Gastrocnemius medialis (tissue), 4 donors: ENCODE measurements around the gene SLC5A10. TPM values are rescaled to one million over a fixed set of nuclear protein-coding genes. Genes with fewer than 3 reads are reported as not detected.
"Not testable (repeated sequence)": the region's sequence is repeated elsewhere in the genome, so short reads cannot be mapped to it uniquely, and the experiment has no call there.

ENCODE experiments used
- ATAC-seq, 2 donors: fragments of 150-250 bp; one replicate each; pipeline ENCODE4 v1.9.1; 2016
- DNase-seq, 2 donors: peaks; one replicate each; pipeline ENCODE4 v3.0.0-alpha.2; 2019
- H3K27ac ChIP-seq, 4 donors: fragments of 200-600 bp; sonication (generic); 1 replicate in 1 of 4; 2 replicates in 3 of 4; pipeline ENCODE4 v1.5.1; 2016 to 2018; ENCODE audit warnings: mild to moderate bottlenecking in 2 of 4, moderate library complexity in 1 of 4
- H3K27me3 ChIP-seq, 3 donors: fragments of 200-600 bp; sonication (generic) in 2 of 3; 1 replicate in 1 of 3; 2 replicates in 2 of 3; pipeline versions ENCODE4 v1.5.1 to v1.6.0; 2016 to 2019; ENCODE audit warnings: mild to moderate bottlenecking in 1 of 3, moderate library complexity in 1 of 3
- H3K36me3 ChIP-seq, 2 donors: fragments of 200-600 bp; sonication (generic) in 1 of 2; one replicate each; pipeline ENCODE4 v1.5.1; 2017 to 2018
- H3K4me1 ChIP-seq, 2 donors: fragments of 200-600 bp; sonication (generic) in 1 of 2; one replicate each; pipeline ENCODE4 v1.5.1; 2016 to 2017; ENCODE audit warnings: mild to moderate bottlenecking in 2 of 2
- H3K4me3 ChIP-seq, 4 donors: fragments of 200-600 bp; sonication (generic) in 3 of 4; 1 replicate in 1 of 4; 2 replicates in 3 of 4; pipeline ENCODE4 v1.5.1; 2016 to 2019; ENCODE audit warnings: mild to moderate bottlenecking in 2 of 4
- H3K9me3 ChIP-seq, 3 donors: fragments of 200-600 bp; sonication (generic) in 2 of 3; 1 replicate in 1 of 3; 2 replicates in 2 of 3; pipeline ENCODE4 v1.5.1; 2016 to 2019
- CTCF ChIP-seq, 5 experiments: fragments of 450-650 bp in 3 of 5; fragments of 200-600 bp in 2 of 5; sonication (generic) in 2 of 5; IDR thresholded peaks in 4 of 5; conservative IDR thresholded peaks in 1 of 5; 1 replicate in 4 of 5; 2 replicates in 1 of 5; pipeline ENCODE4 v1.5.1; 2016 to 2019; ENCODE audit warnings: antibody characterized with exemption in 5 of 5, mild to moderate bottlenecking in 3 of 5, moderate library complexity in 3 of 5
- POLR2A ChIP-seq, 2 donors: fragments of 450-650 bp; IDR thresholded peaks; one replicate each; pipeline ENCODE4 v1.6.1; 2017; ENCODE audit warnings: antibody characterized with exemption in 2 of 2, mild to moderate bottlenecking in 2 of 2, moderate library complexity in 2 of 2
- in situ Hi-C, 4 donors: fragments of 200-750 bp; cut with MboI; loops; one replicate each; pipeline versions ENCODE4 v1.15.0 to v1.8.0; 2017; ENCODE audit warnings: low sequenced_read_pairs in 4 of 4
- intact Hi-C: fragments of 100-400 bp; cut with DNase I; formaldehyde crosslinking; loops from one replicate; pipeline ENCODE4 v1.15.1; 2023; ENCODE audit warnings: low total_unique reads
- total RNA-seq, 4 donors: library from RNA; depleted of rRNA; stranded (reverse); fragments of >200 nt; gene quantifications; one replicate each; pipeline versions ENCODE4 v1.1.0 to v1.2.3, GENCODE V29; 2016

Gene SLC5A10
- total RNA-seq, 4 donors from 2014 or later: not detected

GRCh38 chr17:19022128-19022527 is 70.2 kb downstream of the SLC5A10 start:
- DNase-seq (no peak), ATAC-seq (no peak)
- Histone ChIP-seq H3K27ac (no peak overlapping the region), H3K4me1 (no peaks in the 10 kb centered on the region), H3K36me3 (no peaks in the 10 kb centered on the region), H3K9me3 (no peaks in the 10 kb centered on the region), H3K27me3 (no peaks in the 10 kb centered on the region), H3K4me3 (no peak overlapping the region)
- TF ChIP-seq CTCF (IDR thresholded peaks at IDR 0.05 in 4 of 5, conservative IDR thresholded peaks at IDR 0.05 in 1 of 5) (no peak), POLR2A (IDR thresholded peaks at IDR 0.05) (no peak)
- in situ Hi-C loops: loop anchor here in 1 of 4 donors (25.0 kb wide), 1 partner anchor 210 kb away; no protein-coding TSS in a partner anchor
- intact Hi-C loops: loop anchor here (5.0 kb wide), 1 partner anchor 55 kb away; no protein-coding TSS in a partner anchor

- H3K27me3 ChIP-seq: no peaks in the 10 kb centered on the region
- DNase-seq (no peak), ATAC-seq (no peak)
- TF ChIP-seq POLR2A (IDR thresholded peaks at IDR 0.05) (no peak), CTCF (IDR thresholded peaks at IDR 0.05 in 4 of 5, conservative IDR thresholded peaks at IDR 0.05 in 1 of 5) (no peak)
- H3K4me3 ChIP-seq: no peak overlapping the region
- no peaks in the 10 kb centered on the region for H3K4me1 ChIP-seq
- H3K9me3 ChIP-seq: no peaks in the 10 kb centered on the region
- no peak overlapping the region for H3K27ac ChIP-seq
- in situ Hi-C loops (loop anchor here in 1 of 4 donors (25.0 kb wide), 1 partner anchor 210 kb away; no protein-coding TSS in a partner anchor), intact Hi-C loops (loop anchor here (5.0 kb wide), 1 partner anchor 55 kb away; no protein-coding TSS in a partner anchor)
- H3K36me3 ChIP-seq: no peaks in the 10 kb centered on the region
Measured at GRCh38 chr17:19022747-19023146, 70.8 kb downstream of the SLC5A10 start.

GRCh38 chr17:19023209-19023999 is 71.4 kb downstream of the SLC5A10 start:
- H3K27ac ChIP-seq: no peak overlapping the region
- no peak for TF ChIP-seq CTCF (IDR thresholded peaks at IDR 0.05 in 4 of 5, conservative IDR thresholded peaks at IDR 0.05 in 1 of 5)
- no peak for TF ChIP-seq POLR2A (IDR thresholded peaks at IDR 0.05)
- no peaks in the 10 kb centered on the region for H3K4me1 ChIP-seq
- no peaks in the 10 kb centered on the region for H3K36me3 ChIP-seq
- no peaks in the 10 kb centered on the region for H3K27me3 ChIP-seq
- H3K9me3 ChIP-seq: no peaks in the 10 kb centered on the region
- DNase-seq (no peak), ATAC-seq (no peak)
- H3K4me3 ChIP-seq: no peak overlapping the region
- intact Hi-C loops: loop anchor here (5.0 kb wide), 1 partner anchor 56 kb away; no protein-coding TSS in a partner anchor
- in situ Hi-C loops: loop anchor here in 1 of 4 donors (25.0 kb wide), 1 partner anchor 211 kb away; no protein-coding TSS in a partner anchor

- H3K9me3 ChIP-seq: no peaks in the 10 kb centered on the region
- H3K36me3 ChIP-seq: no peaks in the 10 kb centered on the region
- DNase-seq (no peak), ATAC-seq (no peak)
- intact Hi-C loops (loop anchor here (5.0 kb wide), 1 partner anchor 57 kb away; no protein-coding TSS in a partner anchor), in situ Hi-C loops (loop anchor here in 1 of 4 donors (25.0 kb wide), 1 partner anchor 212 kb away; no protein-coding TSS in a partner anchor)
- H3K27me3 ChIP-seq: no peaks in the 10 kb centered on the region
- no peak overlapping the region for H3K27ac ChIP-seq
- H3K4me1 ChIP-seq: no peaks in the 10 kb centered on the region
- no peak overlapping the region for H3K4me3 ChIP-seq
- TF ChIP-seq CTCF (IDR thresholded peaks at IDR 0.05 in 4 of 5, conservative IDR thresholded peaks at IDR 0.05 in 1 of 5) (no peak), POLR2A (IDR thresholded peaks at IDR 0.05) (no peak)
Measured at GRCh38 chr17:19024101-19025078, 72.4 kb downstream of the SLC5A10 start.

- H3K27me3 ChIP-seq, in situ Hi-C loops, H3K27ac ChIP-seq, ATAC-seq, H3K9me3 ChIP-seq, H3K36me3 ChIP-seq, DNase-seq, H3K4me1 ChIP-seq, intact Hi-C loops, H3K4me3 ChIP-seq: not testable (repeated sequence)
Measured at GRCh38 chr17:19028671-19029070, 76.7 kb downstream of the SLC5A10 start.

- DNase-seq, H3K36me3 ChIP-seq, H3K4me3 ChIP-seq, H3K4me1 ChIP-seq, in situ Hi-C loops, H3K9me3 ChIP-seq, intact Hi-C loops, H3K27me3 ChIP-seq, H3K27ac ChIP-seq, ATAC-seq: not testable (repeated sequence)
Measured at GRCh38 chr17:19029740-19030139, 77.8 kb downstream of the SLC5A10 start.
